Activated CD4-positive, CD25-positive, alpha-beta regulatory T cell treated with anti-CD3 and anti-CD28 coated beads, Interleukin-2, amount 50 U/mL, for 16 hours (primary cell): ENCODE results near the gene BCL2L11.

Experiments
- DNase-seq: peaks from one replicate; pipeline ENCODE4 v3.0.0-alpha.2; 2020; ENCODE audit warnings: low read depth, low spot score

BCL2L11 gene

GRCh38 chr2:111143107-111143842 lies 22.6 kb downstream of the BCL2L11 start:
- no peak for DNase-seq

DNA sequence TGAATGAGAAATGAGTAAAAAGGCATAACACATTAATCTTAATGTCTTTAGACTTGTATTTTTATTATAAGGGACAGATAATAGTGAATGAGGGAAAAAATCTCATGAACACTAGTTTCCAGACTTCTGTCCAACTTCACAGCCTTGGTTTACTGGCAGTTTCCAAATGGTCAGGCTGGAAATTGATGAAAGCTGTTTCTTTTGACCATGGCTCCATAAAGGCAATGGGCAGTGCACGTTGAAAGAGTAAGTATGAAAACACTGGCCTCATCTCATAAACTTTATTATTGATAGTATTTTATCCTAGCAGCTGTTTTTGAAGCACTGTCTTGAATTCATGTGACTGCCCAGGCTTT lies 23.1 kb downstream of the BCL2L11 start:
- no peak for DNase-seq

DNA sequence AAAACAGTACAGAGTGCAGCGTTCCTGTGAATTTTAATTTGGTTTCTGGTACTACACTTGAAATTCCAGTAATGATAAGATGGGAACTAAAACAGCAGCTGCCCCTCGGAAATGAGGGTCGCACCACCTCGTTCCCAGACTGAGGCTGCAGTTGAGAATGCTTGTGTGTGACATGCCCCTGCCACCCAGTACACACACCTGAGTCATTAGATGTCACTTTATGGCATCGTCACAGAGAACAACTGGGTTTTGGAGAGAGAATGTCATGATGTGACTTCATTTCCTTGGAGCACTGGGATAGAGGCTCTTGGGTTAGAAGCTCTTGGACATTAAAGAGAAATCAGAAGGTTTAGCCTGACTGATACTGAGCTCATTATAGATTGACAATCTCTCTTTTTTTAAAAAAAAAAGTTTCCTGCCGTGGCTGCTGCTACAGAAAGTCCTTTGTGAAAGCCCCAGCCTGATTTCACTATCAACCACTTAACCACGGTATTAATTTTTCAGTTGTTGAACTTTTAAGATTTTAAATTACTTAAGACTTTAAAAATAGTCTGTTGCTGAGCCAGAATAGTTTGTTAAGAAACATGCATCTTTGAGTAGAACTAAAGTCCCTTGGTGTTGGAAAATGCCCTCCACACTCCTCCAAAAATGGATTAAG lies 24.5 kb downstream of the BCL2L11 start:
- DNase-seq, result no peak

DNA sequence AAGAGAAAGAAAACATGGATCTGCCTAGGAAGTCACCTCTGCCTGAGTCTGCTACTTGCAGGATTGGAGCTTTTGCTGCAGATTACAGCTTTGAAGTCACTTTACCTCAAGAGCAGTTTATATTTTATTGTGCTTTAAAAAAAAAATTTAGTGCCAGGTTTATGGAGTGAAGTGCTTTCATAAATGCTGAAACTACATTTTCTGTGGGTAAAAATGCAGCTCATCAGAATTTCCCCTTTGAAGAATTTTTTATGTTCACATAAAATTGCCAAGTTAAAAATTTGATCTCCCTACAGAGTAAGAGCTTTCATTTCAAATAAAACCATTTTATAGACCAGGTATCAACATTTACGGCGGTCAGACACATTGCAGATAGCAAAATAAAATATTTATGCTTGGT lies 25.2 kb downstream of the BCL2L11 start:
- DNase-seq, result no peak

- DNase-seq, result no peak
Observed at GRCh38 chr2:111148225-111148873, 27.6 kb downstream of the BCL2L11 start.

DNA sequence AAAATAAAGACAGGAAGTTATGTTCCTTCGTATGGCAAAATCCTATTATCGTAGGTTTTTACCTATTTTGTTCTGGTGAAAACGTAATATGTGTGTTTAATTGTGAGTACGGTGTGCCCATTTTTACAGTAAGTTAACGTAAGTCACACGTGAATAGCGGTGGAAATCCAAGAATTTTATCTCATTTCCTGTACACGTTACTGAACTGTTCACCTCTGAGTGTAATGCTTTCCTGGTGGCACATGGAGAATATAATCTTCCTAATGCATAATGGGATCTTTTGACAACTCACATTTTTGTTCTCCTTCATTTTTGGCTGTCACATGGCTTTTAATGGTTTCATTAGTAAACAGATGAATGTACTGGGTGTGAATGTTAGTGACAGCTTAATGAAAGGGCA lies 28.2 kb downstream of the BCL2L11 start:
- no peak for DNase-seq

DNA sequence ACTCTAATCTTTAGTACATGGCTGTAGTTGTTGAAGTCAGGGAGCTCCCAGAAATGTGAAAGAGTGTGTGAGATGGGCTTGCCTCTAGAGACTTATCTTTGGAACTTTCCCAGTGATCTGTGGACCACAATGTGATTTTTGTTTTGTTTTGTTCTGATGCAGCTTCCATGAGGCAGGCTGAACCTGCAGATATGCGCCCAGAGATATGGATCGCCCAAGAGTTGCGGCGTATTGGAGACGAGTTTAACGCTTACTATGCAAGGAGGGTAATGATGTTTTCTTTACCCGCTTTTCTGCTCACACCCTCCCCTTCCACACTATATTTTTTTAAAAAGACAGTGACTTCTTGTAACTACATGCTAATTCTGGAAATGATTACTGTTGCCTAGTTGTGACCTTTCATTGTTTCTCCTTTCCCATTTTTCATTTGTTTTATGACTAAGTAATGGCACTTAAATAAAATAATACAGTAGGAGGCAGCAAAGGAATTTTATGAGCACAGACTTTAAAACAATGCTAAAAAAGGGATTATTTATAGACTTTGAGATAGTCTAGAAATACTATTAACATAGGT lies 29.3 kb downstream of the BCL2L11 start:
- no peak for DNase-seq

DNA sequence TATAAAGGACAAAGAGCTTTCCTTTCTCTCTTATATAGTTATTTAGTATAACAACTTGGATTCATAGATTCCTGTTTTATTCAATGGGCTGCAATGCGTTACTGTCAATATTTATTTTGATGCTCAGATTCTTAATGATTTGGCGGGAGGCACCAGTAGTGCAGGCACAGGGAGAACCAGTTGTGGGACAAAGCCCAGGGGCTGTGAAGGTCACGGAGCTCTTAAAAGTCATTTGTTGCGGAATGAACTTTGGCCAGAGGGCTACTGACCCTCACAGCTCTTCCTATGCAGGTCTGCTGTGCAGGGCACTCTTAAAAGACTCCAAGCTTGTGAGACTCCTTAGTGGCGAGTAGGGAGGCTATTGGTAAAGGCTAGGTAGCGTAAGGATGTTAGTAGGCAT lies 34.0 kb downstream of the BCL2L11 start:
- DNase-seq, result no peak

DNA sequence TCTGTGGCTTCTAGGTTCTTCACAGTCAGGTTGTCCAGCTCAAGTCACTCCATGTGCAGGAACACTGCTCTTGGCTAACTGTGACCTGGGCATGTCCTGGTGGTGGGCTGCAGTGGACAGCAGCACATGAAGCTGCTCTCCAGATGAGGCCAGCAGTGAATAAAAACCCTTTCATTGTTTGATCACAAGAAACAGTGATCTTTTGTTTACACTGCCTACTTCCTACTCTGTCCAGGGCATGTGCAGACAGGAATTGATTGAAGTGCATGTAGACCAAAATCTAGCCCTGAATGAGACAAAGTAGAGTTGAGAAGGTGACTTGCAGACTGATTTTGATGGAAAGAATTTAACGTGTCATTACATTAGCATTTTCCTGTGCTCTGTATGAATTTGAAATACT lies 34.9 kb downstream of the BCL2L11 start:
- no peak for DNase-seq

GRCh38 chr2:111156529-111156928 lies 35.8 kb downstream of the BCL2L11 start:
- no peak for DNase-seq

DNA sequence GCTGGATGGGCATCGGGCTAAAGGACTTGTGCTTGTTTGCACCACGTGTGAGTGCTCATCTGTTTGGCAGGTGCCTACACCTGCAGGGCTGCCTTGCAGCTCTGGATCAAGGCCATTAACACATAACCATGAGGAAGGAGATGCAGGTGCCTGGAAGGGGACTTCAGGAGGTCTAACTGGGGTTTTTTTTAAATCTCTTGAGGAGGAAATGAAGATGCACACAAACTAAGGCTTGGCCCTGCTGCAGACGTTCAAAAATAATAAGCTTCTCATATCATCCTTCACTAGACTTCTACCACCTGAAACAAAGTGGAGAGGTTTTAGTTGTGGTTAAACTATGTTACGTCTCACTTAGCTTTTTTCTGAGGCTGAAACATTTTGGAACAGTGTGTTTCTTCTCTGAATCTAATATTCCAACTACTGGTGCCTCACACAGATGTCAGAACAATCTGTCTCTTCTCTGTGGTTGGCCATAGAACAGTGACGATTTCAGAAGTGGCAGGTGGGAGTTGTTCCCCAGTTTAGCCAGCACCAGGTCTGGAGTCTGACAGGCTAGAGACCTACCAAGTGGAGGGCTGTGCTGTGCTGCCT lies 36.5 kb downstream of the BCL2L11 start:
- no peak for DNase-seq

- no peak for DNase-seq
Observed at GRCh38 chr2:111157798-111158197, 37.1 kb downstream of the BCL2L11 start.

- no peak for DNase-seq
Observed at GRCh38 chr2:111159641-111160040, 38.9 kb downstream of the BCL2L11 start.

GRCh38 chr2:111160758-111161157 lies 40.0 kb downstream of the BCL2L11 start:
- DNase-seq, result no peak

- DNase-seq, result no peak
Observed at GRCh38 chr2:111161971-111162370, 41.3 kb downstream of the BCL2L11 start.

- no peak for DNase-seq
Observed at GRCh38 chr2:111162718-111163331, 42.1 kb downstream of the BCL2L11 start.

- DNase-seq, result no peak
Observed at GRCh38 chr2:111164078-111164477, 43.4 kb downstream of the BCL2L11 start.

DNA sequence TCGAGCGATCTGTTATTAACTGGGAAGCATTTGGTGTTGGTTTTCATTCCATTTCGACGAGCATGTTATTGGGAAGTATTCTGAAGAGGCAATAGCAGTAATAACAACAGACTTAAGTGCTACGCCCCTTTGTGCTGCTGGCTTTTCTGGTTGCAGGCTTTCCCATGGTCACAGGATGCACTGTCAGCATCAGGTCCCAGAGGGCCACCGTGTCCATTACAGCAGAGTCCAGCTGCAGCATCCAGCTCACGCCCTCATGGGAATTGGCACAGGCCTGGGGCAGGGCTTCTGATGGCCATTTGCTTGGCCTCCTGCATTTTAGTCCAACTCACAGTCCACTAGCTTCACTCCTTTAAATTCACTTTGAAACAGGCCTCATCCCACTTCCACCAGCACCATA lies 44.4 kb downstream of the BCL2L11 start:
- no peak for DNase-seq

DNA sequence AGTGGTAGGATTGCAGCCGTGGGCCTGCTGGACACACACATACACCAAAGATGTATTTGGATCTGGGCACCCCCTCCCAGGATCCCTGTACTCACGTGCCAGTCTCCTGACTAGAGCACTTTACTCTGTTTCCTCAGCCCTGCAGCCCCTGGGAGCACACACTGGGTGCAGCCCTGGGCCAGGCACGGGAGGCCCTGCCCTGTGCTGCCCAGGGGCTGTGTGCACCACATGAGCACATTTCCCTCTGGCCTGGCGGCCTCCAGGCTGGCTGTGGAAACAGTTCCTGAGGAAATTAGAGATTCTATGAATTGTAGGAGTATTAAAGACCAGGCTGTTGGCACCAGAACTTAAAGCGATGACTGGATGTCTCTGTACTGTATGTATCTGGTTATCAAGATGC lies 45.4 kb downstream of the BCL2L11 start:
- no peak for DNase-seq

DNA sequence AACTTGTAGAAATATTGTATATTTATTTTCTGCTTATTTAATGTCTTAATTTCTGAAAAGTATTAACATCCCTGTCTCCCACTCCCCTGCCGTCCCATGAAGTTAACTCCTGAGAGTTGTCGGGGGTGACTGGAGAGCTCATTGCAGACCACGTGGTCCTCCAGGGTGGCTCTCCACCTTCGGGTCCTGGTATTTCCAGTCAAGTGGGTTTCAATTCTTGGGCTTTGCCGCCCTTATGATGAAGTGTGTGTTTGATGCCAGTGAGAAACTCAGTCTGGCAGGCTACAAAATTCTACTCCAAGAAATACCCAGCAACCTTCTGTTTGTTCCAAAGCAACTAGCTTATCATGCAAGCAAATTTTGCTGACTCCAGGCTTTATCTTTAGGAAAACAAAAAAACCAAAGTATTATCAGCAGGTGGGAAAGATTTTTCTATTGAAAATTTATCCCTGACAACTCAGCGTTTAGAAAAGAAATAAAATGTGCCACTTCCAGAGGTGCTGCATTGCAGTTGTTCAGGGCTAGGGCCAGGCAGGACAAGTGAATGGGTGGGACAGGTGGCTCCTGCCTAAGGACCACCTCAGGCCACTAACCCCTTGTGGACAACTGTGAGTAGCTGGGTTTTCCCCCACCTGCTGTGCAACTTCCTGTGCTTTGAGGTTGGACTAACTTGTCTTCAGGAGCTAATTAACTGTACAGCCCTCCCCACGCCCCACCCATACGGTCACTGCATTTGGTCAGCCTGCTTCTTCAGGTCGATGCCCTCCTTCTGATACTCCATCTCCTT lies 46.6 kb downstream of the BCL2L11 start:
- DNase-seq, result no peak

DNA sequence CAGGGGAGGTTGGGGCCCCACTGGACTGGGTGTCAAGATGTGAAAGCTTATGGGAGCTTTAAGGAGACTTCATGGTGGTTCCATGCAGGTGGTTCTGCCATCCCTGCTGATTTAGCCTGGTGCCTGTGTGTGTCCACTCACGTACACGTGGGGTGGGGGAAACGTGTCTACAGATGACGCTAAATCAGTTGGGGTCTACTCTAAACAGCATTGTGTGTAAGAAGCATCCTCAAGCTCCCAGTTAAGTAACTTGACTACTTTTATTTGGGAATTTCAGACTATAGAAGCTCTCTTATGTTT lies 47.1 kb downstream of the BCL2L11 start:
- DNase-seq, result no peak
